PC-9 (cell line): ENCODE measurements around the gene METRN.

Experiments used
- CTCF ChIP-seq: fragments of 200-600 bp; sonication (generic); conservative IDR thresholded peaks from 2 replicates; pipeline ENCODE4 v1.6.1; 2017; ENCODE audit warnings: mixed run types, antibody characterized with exemption, mild to moderate bottlenecking, moderate library complexity
- EZH2 ChIP-seq: fragments of 200-600 bp; sonication (generic); IDR thresholded peaks from 2 replicates; pipeline ENCODE4 v1.8.0; 2017; ENCODE audit warnings: antibody characterized with exemption, low read depth

- TF ChIP-seq CTCF, result no peak
- no peak for TF ChIP-seq EZH2
Measured at GRCh38 chr16:683396-684070, 31.4 kb upstream of the METRN start.
